GM21528 (cell line): Measurements from ENCODE around the gene PAAF1.

Experiments used
- ATAC-seq: cut with Tn5 transposase; IDR thresholded peaks from one replicate; pipeline ENCODE4 v1.9.1; 2021; ENCODE audit warnings: mild to moderate bottlenecking, moderate library complexity; ENCODE audit not compliant: unreplicated experiment, low FRiP score

Gene PAAF1

DNA sequence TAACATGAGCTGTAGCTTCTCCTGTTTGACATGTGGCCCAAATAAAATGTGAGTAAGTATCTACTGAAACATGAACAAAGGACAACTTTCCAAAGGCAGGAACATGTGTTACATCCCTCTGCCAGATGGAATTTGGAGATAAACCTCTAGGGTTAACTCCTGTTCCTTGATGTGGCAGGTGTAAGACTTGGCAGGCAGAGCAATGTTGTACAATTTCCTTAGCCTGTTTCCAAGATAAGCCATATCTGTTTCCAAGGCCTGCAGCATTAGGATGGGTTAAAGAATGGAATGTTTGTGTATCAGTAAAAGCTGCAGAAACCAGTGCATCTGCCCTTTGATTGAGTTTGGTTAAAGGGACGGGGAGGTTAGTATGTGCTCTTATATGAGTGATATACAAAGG is 65.2 kb downstream of the PAAF1 start:
- no peak for ATAC-seq

DNA sequence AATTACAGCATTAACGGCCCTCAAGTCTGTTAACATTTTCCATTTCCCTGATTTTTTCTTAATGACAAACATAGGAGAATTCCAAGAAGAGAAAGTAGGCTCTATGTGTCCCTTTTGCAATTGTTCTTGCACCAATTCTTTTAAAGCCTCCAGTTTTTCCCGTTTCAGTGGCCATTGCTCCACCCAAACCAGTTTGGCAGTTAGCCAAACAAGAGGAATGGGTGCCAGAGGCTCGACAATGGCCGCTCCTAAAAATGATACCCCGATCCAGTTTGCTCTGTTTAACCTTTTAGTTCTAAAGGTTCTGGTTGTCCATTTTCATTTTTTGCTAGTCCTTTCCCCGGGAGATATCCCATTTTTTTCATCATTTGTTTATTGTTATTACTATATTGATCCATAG is 67.3 kb downstream of the PAAF1 start:
- no peak for ATAC-seq

DNA sequence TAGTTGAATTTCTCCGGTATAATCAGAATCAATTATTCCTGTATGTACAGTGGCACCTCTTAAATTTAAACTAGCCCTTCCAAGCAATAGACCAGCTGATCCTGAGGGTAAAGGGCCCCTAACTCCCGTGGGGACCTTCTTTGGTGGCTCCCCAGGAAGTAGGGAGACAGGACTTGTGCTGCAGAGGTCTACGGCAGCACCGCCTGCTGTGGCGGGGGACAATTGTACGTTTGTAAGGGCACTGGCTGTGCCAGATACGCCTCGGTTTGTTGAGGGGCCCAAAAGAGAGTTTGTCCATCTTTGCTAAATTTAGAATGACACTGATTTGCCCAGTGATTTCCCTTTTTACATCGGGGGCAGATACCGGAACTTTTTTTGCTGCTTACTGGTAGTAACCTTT is 68.1 kb downstream of the PAAF1 start:
- ATAC-seq: no peak

DNA sequence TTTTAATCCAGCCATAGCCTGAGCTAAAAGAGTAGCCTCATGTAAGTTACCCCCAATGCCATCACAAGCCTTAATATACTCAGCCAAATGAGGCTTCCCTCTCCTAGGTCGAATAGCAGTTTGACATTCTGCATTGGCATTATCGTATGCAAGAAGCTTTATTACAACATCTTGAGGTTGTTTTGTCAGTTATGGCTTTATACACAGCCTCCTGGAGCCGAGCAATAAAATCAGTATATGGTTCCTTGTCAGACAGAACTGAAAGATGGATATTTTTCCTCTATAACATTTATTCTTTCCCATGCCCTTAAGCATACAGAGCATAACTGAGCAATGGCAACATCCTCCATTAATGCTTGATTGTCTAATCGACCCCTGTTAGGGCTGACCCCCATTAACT is 68.6 kb downstream of the PAAF1 start:
- ATAC-seq: no peak

DNA sequence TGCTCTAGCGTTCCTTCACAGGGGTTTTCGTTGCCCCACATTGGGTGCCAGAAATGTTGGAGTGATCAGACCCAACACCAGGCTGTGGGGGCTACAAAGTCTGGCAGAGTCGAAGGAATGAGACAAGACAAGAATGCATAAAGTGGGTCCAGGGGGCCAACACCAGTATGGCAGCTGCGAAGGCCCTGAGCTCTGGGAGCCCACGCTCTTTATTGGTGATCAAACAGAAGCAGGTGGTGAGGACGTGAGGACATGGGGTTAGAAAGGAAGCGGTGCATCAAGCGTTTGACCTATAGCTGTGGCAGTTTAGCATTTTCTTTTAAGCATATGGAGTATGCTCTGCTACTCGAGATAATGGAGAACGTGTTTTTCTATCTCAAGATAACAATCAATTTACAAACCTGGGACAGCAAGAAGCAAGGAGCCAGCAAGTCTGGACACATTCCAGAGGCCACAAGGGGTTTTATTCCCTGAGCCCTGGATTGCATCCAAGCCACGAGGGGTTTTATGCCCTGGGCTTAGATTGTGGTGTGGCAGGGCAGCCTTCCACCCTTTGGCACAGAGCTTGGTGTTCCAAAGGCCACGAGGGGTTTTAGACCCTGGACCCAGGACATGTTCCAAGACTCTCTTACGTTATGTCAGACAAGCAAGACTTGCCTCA is 70.1 kb downstream of the PAAF1 start:
- ATAC-seq: no peak

DNA sequence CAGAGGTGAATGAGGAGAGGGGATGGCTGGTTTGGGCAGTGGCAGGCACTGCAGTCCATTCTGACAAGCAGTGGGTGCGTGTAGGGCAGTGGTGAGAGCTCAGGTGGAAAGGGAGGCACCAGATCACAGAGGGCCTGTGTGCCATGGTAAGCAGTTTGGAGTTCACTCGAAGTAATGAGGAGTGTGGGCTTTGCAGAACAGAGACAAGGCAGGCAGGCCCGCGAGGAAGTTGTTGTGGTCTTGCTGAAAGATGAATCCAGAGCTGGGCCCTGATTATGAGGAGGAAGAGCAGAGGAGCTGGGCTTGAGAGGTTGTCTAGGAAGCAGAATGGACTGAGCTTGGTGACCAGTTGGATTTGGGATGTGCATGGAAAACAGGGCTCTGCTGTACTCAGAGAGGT is 72.4 kb downstream of the PAAF1 start:
- ATAC-seq: no peak

DNA sequence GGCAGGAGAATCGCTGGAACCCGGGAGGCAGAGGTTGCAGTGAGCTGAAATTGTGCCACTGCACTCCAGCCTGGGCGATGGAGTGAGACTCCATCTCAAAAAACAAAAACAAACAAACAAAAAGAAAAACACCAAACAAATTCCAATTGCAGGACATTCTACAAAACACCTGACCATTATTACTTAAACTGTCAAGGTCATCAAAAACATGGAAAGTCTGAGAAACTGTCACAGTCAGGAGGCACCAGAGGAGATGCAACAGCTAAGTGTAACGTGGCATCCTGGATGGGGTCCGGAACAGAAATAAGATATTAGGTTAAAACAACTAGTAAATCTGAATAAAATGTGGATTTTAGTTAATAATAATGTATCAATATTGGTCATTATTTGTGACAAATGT is 73.1 kb downstream of the PAAF1 start:
- ATAC-seq: no peak

DNA sequence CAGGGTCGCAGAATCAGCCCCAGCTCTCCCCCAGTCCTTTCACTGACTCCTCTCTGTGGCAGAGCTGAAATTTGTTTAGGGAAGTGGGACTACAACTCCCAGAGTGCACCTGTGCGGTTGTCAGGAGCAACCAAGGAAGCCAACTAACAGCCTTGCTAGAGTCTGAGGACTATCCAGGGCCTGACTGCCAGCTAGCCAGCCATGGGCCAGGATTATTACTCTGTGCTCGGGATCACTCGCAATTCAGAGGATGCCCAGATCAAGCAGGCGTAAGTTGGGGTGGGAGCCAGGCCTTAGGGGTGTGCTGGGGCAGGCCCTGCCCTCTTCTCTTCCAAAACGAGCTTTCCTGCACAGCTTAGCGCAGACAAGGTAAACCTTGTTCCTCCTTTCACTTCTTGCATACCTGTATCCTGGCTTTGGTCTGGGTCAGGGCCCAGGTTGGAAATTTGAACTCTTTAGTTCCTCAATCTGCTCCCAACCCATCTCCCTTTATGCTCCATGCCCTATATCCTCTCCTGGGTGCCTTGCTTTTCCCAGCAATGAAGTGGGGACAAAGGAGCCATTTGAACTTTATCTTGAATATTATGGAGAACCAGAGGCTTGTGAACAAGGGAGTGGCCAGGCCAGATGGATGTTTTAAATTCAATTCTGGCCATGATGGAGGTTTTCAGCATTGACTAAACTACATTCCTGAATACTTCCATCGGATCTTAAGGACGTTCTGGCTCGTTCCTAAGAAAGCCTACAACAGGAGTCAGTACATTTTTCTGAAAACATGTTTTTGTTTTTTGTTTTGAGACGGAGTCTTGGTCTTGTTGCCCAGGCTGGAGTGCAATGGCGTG is 74.3 kb downstream of the PAAF1 start, which contains the start of gene DNAJB13:
TSS of gene DNAJB13 (plus strand) at position 158 of the 842 bp plus-strand sequence. CDS start at position 202, 44 bp downstream.
- ATAC-seq: no peak

DNA sequence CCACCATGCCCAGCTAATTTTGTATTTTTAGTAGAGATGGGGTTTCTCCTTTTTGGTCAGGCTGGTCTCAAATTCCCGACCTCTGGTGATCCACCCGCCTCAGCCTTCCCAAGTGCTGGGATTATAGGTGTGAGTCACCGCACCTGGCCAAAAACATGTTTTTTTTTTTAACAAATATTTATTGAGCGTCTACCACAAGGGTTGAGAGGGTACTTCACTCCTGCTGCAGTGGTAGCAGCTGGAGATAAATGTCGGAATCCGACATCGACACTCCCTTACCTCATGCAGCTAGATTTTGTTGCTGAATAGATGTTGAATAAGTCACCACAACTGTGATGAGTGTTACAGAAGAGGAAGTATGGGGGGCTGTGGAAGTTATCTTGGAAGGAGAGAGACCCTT is 75.0 kb downstream of the PAAF1 start:
- no peak for ATAC-seq

DNA sequence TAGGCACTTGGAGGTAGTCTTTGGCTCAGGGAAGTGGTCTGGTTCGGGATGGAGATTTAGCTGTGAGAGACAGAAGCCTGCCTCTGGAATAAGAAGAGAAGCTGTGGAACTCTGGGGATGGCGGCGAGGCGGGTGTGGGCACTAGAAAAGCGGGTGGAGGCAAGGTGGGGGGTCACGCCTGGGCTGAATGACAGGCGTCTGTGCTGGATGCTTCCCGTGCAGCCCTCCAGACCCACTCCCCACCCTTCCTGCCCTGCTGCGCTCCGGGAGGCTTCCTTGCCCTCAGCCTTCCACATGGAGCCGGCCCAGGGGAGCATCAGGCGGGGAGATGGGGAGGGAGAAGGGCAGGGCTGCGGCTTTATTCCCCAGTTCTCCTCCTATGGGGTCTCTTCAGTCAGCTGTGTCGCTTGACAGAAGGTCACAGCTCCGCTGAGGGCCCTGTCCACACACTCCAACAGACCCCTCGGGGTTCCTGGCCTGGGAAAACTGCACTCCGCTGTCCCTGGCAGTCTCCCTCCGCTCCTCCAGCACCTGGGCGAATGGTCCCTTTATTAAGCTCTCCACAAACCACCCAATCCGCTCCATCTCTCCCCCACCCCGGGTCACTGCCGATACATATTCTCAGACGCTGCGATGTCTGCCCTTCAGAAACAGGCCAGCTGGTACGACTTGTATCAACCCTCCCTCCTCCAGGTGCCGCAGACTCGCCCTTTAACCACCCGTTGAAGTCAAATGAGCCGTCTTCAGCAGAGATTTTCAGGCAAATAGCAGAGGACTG is 80.3 kb downstream of the PAAF1 start:
- ATAC-seq: no peak

DNA sequence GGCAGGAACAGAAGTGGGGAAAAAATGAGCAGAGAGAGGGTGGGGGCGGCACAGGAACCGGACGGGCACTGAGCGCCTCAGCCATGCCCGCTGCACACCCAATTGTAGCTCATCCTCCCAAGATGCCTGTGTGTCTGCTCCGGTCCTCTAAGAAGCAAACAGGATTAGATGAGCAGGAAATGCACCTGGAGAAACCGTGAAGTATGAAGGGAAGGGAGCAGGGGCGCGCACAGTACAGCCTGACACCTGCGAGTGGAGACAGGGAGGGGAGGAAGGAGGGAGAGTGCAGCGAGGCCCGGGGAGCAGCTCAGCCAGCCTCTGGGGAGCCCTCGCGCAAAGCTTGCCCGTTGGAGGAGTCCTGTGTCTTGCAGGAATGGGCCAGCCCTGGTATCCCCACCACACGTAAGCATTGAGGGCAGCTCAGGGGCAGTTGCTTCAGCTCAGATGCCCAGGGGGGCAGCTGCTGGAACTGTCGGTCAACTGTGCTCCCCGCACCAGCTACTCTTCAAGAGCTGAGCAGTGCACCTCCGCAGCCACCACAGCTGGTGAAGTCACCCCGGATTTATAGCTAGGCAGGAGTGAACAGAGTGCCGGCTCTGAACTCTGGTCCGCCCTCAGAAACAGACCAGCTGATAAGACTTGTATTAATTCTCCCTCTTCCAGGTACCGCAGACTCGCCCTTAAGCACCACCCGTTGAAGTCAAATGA is 81.0 kb downstream of the PAAF1 start:
- ATAC-seq: no peak

DNA sequence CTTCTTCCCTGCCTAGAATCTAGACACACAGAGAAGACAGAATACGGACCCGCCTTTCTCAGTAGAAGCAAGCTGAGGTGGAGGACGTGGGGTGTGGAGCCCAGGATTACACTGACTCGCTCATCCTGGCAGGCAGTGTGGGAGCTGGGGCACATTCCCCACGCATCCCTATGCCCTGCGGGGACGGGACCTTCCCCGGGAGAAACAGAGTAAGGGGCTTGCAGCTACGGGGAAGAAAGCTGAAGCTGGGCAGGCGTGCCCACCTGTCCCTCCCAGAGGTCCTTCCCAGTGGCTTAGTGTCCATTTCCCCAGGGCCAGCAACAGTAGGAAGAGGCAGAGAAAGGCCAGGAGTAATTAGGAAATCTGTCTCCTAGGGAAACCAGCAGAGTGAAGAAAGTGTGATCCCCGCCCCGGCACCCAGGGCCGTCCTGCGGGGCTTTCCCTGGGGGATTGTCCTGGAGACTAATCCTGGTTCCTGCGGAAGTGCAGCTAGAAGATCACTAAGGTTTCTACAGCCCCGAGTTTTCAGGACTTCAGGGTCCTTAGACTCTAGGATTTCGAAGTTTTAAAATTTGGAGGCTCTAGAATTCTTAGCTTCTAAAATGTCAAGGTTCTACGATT is 81.8 kb downstream of the PAAF1 start:
- no peak for ATAC-seq

DNA sequence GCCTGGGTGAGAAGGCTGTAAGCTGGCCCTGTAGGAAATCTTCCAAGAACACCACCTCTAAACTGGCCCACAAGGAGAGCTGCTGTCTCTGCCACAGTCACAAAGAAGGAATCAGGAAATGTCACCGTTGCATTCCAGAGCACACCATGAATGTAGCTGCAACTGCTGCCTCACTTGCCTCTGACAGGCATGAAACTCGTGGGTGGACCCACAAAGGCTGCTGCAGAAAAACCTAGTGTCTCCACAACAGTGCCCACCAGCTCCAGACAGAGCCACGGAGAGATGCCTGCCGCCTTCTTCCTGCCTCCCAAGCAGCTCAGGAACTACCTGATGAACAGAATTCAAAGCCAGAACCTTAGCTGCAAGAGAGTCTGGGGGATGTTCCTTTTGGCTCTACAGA is 84.5 kb downstream of the PAAF1 start:
- ATAC-seq: no peak

DNA sequence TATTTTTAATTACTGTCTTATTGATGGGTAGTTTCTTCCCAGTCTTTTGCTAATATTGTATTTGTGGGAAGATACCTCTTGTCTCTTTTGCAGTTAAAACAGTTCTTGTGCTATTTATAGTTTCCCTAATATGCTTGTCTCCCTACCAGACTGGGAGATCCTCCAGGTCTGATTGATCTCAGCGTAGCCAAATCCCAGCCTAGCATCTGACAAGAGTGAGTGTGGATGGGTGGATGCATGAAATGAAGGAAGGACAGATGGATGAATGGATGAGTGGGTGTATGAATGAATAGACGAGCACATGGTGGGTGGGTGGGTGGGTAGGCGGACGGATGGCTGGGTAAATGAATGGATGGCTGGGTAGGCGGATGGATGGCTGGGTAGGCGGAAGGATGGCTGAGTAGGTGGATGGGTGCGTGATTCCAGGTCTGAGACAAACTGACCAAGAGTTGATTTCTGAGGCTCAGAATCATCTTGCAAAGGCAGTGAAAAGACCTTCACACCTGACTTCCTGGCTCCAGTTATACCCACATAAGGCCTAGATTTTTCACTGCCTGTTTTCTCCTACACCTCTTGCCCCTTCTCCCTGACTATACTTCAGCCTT is 85.4 kb downstream of the PAAF1 start:
- ATAC-seq: no peak

DNA sequence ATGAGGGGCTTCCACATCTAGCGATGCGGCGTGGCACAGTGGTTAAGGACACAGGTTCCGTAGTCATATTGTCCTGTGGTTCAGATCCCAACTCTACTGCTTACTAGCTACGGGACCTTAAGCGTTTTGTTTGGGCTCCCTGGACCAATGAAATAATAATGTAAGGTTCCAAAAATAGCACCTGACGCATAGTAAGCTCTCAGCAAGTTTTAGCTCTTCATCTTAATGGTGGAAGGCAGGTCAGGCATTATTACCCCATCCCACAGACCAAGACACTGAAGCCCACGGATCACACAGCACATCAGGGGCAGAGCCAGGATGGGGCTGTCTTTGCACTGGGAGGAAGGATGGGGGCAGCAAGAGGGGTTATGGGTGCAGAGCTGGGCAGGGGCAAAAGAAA is 87.1 kb downstream of the PAAF1 start:
- ATAC-seq: no peak

DNA sequence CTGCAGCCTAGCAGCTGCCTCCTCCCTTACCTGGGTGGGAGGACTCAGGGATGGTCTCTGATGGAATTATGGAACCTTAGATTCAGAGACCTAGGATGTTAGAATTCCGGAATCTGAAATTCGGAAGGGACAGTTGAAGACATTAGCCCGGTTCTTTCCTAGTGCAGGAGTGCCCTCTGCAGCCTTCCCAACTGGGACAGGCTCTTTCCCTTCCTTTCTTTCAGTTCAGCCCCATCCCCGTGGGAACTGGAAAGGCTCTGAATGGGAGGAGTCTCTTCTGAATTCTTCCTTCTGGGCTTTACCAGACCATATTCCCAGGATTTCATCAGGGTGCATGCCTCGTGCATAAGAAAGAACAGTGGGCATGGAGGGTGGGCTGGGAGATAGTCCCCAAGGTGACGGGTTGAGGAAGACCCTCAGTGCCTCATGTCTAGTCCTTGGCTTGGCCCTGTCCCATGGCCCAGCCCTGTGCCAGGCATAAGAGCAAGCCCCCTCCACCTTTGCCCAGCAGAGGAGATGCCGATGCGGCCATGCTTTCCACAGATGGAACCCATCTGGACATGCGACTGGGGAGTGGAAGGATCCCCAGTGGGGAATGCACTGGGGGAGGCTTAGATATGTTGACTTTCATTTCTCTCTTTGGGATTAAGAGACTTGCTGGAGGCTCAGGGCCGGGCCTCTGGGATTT is 88.4 kb downstream of the PAAF1 start:
- ATAC-seq: no peak

DNA sequence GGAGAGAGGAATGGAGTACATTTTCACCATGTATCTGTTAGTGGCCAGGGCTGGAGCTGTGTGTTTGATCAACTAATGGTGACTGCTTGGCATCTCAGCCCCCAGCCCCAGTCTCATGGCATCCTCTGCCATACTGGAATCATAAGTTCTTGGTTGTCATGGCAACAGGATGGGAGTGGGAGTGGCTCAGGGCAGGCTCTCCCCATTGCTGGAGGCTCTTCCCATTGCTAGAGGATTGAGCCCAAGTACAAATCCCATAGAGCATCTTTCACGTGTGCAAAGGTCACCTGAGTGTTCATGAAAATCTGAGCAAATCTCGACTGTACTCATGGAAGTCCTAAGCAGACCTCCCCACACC is 88.9 kb downstream of the PAAF1 start:
- no peak for ATAC-seq

DNA sequence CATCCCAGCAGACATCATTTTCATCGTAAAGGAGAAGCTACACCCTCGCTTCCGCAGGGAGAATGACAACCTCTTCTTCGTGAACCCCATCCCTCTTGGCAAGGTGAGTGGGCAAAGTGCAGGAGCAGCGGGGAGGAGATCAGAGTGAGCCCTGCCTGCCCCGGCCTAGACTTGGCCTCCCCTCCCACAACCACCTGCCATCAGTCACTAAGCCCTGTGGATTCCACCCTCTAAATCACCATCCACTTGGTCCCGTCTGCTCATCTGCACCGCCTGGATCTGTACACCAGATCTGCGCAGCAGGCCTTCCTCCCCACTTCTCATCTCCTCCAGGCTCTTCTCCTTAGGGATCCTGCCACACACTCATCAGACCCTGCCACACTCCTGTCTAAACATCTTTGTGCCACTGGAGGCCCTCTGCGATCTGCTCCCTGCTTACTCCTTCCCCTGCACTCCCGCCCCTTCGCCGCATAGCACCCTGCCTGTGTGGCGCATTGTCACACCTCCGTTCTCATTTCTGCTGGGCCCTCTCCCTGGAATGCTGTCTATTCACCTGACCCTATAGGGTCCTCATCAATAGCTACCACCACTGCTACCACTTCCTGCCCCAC is 91.7 kb downstream of the PAAF1 start:
- ATAC-seq: no peak

DNA sequence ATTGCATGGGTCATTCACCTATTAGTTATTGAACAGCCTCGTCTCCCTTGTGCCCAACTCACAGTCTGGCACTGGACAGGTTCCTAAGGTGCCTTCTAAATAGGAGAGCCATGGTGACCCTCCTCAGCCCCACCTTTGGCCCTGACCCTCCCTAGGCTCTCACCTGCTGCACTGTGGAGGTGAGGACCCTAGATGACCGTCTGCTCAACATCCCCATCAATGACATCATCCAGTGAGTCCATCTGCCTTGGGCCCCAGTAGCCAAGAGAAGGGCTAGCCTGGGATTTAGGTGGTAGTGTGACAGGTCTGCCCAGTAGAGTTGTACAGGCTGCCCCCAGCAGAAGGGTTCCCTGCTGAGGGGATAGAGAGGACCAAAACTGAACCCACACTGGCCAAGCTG is 92.3 kb downstream of the PAAF1 start:
- no peak for ATAC-seq
